GM12892 (cell line): ENCODE measurements around the gene HTR2B.

Source experiments
- POLR2A ChIP-seq: IDR thresholded peaks from 2 replicates; pipeline ENCODE4 v1.6.1; 2011; ENCODE audit warnings: low read depth, low read length, control low read depth
- POLR2AphosphoS5 ChIP-seq: IDR thresholded peaks from 2 replicates; pipeline ENCODE4 v1.6.1; 2011; ENCODE audit warnings: low read depth, low read length, control low read depth
- TAF1 ChIP-seq: IDR thresholded peaks from 2 replicates; pipeline ENCODE4 v1.6.1; 2011; ENCODE audit warnings: low read depth, mild to moderate bottlenecking, control low read depth, low read length, borderline replicate concordance

- no peak for TF ChIP-seq POLR2A
- no peak for TF ChIP-seq TAF1
- TF ChIP-seq POLR2AphosphoS5 = no peak
Measured at GRCh38 chr2:231059756-231060155, 65.1 kb downstream of the HTR2B start.
